Memory B cell (primary cell): ENCODE data around the gene ZCCHC17.
"Not testable (repeated sequence)": the region's sequence is repeated elsewhere in the genome, so short reads cannot be mapped to it uniquely, and the experiment has no call there.

Source experiments
- ATAC-seq: fragments of 150-1000 bp; cut with Tn5 transposase; 2 replicates; pipeline ENCODE4 v1.10.0; 2021; ENCODE audit warnings: low read depth, mild to moderate bottlenecking, moderate library complexity
- DNase-seq, 2 donors: peaks; one replicate each; pipeline ENCODE4 v3.0.0; 2022; ENCODE audit warnings: low spot score in 2 of 2
- H3K27ac Mint-ChIP-seq: one replicate; pipeline ENCODE4 v1.8.0; 2022; ENCODE audit warnings: mild to moderate bottlenecking, moderate library complexity, mixed read lengths
- H3K27me3 Mint-ChIP-seq: one replicate; pipeline ENCODE4 v1.8.0; 2022; ENCODE audit warnings: mixed read lengths
- H3K36me3 Mint-ChIP-seq: one replicate; pipeline ENCODE4 v1.8.0; 2022; ENCODE audit warnings: mild to moderate bottlenecking, mixed read lengths
- H3K4me1 Mint-ChIP-seq: one replicate; pipeline ENCODE4 v1.8.0; 2022; ENCODE audit warnings: mixed read lengths
- H3K4me3 Mint-ChIP-seq: one replicate; pipeline ENCODE4 v1.8.0; 2022; ENCODE audit warnings: mild to moderate bottlenecking, moderate library complexity, mixed read lengths
- H3K9me3 Mint-ChIP-seq: one replicate; pipeline ENCODE4 v1.8.0; 2022; ENCODE audit warnings: mixed read lengths

ZCCHC17 gene

DNA sequence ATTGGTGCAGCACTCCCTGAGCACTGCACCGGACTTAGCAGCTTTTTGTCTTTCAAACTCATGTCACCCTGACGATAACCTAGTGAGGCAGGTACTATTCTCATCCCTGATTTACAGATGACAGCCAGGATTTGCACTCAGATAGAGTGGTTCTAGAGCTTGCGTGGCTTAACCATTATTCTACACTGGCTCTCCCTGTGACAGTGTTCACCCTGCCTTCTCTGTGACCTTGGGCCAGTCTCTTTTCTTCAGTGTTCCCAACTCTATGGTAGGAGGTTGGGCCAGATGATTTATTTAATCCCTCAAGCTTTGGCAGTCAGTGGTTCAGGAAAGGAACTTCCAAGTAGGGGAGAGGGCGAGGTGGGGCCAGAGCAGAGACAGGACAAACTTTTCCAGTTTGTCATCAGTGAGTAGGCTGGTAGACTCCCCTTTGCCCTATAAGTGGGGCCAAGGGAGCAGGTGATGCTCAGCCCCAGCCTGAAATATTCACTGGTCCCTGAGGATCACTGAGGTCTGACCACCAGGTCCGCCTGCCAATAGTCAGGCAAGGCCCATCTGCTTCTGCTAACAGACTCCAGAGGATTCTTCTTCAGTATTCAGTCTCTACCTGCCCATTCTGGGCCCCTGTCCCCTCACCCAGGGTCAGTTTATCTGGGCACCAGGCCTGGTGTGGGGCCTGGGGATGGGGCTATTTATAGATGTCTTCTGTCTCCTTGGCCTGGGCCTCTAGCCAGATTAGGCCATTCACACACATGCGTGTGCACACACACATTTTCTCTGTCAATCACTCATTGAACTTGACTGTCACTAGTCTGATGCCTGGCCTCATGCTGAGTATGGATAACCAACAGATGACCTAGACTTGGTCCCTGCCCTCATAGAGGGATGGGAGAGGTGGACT, 84.8 kb downstream of the ZCCHC17 start:
- H3K9me3 Mint-ChIP-seq = no peaks in the 10 kb centered on the region
- H3K27ac Mint-ChIP-seq = no peak overlapping the region
- H3K36me3 Mint-ChIP-seq = no peaks in the 10 kb centered on the region
- peaks cover 28% of the 10 kb centered on the region for H3K27me3 Mint-ChIP-seq
- no peak for ATAC-seq
- H3K4me1 Mint-ChIP-seq = peaks cover 1% of the 10 kb centered on the region
- no peak for DNase-seq
- no peak overlapping the region for H3K4me3 Mint-ChIP-seq

DNA sequence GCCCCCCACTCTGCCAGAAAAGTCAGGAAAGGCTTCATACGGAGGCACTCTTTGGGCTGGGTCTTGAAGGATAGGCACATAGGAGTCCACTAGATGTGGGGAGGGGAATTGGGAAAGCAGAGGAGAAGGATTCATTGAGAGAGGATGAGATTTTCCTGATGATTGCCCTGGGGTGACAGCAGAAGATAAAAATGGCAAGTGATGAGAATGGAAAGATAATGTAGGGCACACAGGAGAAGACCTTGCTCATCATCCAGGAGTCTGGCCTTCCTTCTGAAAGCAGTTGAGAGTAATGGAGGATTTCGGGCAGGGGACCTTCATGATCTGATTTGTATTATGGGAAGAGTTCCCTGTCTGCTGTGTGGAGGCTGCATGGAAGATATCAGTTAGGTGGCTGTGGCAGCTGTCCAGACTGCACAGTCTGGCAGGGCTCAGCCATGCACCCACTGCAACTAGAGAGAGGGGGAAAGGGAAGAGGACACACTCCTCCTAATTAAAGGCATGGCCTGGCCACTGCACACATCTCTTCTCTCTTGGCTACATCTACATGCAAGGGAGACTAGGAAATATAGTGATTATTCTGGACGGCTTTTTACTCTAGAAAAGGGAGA, 85.7 kb downstream of the ZCCHC17 start:
- ATAC-seq (no peak), DNase-seq (no peak)
- Mint-ChIP-seq H3K4me1 (peaks cover 4% of the 10 kb centered on the region), H3K4me3 (no peak overlapping the region), H3K36me3 (no peaks in the 10 kb centered on the region), H3K27me3 (peaks cover 36% of the 10 kb centered on the region), H3K27ac (no peak overlapping the region), H3K9me3 (no peaks in the 10 kb centered on the region)

DNA sequence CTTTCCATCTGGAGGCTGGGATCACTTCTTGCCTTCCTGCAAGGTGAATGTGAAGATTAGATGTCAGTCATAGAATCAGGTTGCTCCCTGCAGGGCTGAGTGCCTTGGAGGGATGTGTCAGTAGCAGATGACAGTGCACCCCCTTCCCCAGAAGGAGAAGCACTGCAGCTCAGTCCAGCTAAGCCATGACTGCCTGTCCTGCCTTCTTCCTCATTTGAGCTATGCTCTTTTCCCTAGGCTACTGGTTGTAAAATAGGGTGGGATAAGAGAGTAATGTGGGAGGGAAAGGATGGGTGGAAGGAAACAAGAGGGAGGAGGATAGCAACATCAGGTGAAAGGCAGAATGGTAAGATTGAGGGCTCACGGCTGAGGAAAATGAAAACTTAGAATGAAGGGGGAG, 87.1 kb downstream of the ZCCHC17 start:
- Mint-ChIP-seq H3K4me3 (no peak overlapping the region), H3K4me1 (peaks cover 4% of the 10 kb centered on the region), H3K27me3 (peaks cover 37% of the 10 kb centered on the region), H3K27ac (no peak overlapping the region), H3K36me3 (no peaks in the 10 kb centered on the region), H3K9me3 (no peaks in the 10 kb centered on the region)
- ATAC-seq (no peak), DNase-seq (no peak)

DNA sequence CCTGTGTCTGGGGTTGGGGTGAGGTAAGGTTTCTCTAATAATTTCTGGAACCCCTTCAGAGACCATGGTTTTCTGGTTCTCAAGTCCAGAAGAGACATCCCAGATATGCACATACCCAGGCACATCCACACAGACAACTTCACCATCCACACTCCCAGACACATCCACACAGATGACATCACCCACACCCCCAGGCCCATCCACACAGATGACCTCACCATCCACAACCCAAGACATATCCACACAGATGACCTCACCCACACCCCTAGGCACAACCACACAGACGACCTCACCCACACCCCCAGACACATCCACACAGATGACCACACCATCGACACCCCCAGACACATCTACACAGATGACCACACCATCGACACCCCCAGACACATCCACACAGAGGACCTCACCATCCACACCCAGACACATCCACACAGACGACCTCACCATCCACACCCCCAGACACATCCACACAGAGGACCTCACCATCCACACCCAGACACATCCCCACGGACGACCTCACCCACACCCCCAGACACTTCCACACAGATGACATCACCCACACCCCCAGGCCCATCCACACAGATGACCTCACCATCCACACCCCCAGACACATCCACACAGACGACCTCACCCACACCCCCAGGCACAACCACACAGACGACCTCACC, 89.9 kb downstream of the ZCCHC17 start:
- H3K27ac Mint-ChIP-seq, DNase-seq, H3K4me3 Mint-ChIP-seq, H3K4me1 Mint-ChIP-seq, ATAC-seq, H3K36me3 Mint-ChIP-seq, H3K9me3 Mint-ChIP-seq: not testable (repeated sequence)
- peaks cover 30% of the 10 kb centered on the region for H3K27me3 Mint-ChIP-seq

DNA sequence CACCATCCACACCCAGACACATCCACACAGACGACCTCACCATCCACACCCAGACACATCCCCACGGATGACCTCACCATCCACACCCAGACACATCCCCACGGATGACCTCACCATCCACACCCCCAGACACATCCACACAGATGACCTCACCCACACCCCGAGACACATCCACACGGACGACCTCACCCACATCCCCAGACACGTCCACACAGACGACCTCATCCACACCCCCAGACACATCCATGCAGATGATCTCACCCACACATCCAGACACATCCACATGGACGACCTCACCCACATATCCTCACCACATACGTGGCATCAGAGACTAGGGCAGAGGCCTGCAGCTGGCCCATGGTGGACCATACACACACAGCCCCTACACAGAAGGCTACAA, 90.8 kb downstream of the ZCCHC17 start:
- no peaks in the 10 kb centered on the region for H3K36me3 Mint-ChIP-seq
- ATAC-seq = no peak
- H3K4me3 Mint-ChIP-seq = no peak overlapping the region
- H3K4me1 Mint-ChIP-seq = peaks cover 4% of the 10 kb centered on the region
- DNase-seq = no peak
- H3K27ac Mint-ChIP-seq = no peak overlapping the region
- peaks cover 23% of the 10 kb centered on the region for H3K27me3 Mint-ChIP-seq
- H3K9me3 Mint-ChIP-seq = no peaks in the 10 kb centered on the region

DNA sequence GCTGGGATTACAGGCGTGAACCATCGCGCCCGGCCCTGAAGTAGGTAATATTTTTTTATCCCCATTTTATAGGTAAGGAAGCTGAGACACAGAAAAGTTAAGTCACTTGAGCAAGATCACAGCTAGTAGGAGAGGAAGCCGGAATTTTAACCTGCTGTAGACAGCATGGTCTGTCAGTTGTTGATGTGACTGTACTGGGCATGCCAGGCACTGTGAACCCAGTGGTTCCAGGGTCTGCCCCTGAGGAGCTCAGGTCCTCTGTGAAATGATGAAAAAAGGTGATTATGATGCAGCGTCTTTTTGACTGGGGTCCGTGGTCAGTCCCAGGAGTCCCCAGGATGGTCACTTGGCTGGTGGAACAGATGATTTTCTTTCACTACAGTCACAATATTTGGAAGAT, 92.8 kb downstream of the ZCCHC17 start:
- Mint-ChIP-seq H3K27ac (no peak overlapping the region), H3K36me3 (no peaks in the 10 kb centered on the region), H3K4me3 (no peak overlapping the region), H3K4me1 (peaks cover 9% of the 10 kb centered on the region), H3K27me3 (peaks cover 20% of the 10 kb centered on the region), H3K9me3 (no peaks in the 10 kb centered on the region)
- DNase-seq = no peak
- no peak for ATAC-seq

DNA sequence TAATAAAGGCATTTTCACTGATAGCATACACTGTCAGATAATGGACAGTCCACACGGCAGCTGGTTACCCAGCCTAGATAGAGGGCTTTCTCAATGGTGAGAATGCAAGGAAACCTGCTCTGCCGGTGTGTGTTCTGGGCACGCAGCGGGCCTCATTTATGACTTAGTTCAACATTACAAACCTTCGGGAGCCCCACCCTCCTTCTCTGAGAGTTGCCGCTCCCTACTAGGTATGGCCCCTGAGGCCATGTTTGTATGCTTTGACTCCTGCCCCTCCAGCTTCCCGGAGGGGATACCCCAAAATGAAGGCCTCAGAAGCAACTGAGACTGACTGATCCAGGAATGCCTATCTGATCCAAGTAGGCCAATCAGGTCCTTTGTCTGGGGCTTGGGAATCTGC, 93.2 kb downstream of the ZCCHC17 start:
- H3K27ac Mint-ChIP-seq = no peak overlapping the region
- H3K4me3 Mint-ChIP-seq = no peak overlapping the region
- H3K36me3 Mint-ChIP-seq = no peaks in the 10 kb centered on the region
- peaks cover 13% of the 10 kb centered on the region for H3K4me1 Mint-ChIP-seq
- no peak for DNase-seq
- H3K27me3 Mint-ChIP-seq = peaks cover 20% of the 10 kb centered on the region
- ATAC-seq = no peak
- no peaks in the 10 kb centered on the region for H3K9me3 Mint-ChIP-seq

DNA sequence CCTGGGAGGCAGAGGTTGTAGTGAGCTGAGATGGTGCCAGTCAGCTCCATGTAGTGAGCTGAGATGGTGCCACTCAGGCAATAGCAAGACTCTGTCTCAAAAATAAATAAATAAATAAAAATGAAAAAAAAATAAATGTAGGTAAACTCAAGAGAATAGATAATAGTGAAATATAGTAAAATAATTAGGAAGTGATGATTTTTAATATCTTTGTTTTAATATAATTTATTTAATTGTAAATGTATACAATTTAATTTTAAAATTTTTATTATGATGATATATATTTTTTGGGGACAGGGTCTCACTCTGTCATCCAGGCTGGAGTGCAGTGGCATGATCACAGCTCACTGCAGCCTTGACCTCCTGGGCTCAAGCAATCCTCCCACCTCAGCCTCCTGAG, 96.6 kb downstream of the ZCCHC17 start:
- DNase-seq (no peak), ATAC-seq (no peak)
- H3K9me3 Mint-ChIP-seq = no peaks in the 10 kb centered on the region
- no peak overlapping the region for H3K4me3 Mint-ChIP-seq
- H3K36me3 Mint-ChIP-seq = no peaks in the 10 kb centered on the region
- H3K27me3 Mint-ChIP-seq = peaks cover 3% of the 10 kb centered on the region
- peaks cover 10% of the 10 kb centered on the region for H3K4me1 Mint-ChIP-seq
- H3K27ac Mint-ChIP-seq = no peak overlapping the region

DNA sequence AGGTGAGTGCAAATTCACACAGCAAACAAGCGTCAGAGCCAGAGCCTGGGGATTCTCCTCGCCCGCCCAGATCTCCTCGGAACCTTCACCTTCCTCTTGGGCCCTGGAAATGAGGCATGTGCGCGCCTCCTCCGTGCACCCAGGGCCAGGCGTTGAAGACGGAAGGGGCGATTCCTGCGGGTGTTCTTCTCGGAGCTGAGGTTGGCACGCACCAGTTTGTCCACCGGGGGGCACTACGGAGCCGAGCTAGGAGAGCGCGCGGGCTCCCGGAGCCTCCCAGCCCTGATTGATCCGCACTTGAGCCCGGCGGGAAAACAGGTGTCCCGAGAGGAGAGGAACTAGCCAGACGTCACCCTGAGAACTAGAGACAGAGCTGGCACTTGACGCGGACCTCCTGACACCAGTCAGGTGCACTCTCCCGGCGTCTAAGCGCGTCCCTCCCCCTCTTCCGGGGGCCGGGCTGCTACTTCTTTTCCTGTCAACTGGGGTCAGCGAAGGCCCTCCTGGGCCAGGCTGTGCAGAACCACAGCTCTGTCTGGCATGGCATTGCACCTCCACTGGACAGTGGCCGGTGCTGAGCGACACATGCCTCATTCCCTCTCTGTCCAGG, 97.9 kb downstream of the ZCCHC17 start:
- Mint-ChIP-seq H3K27ac (peak overlapping the region; percentile 78), H3K4me1 (peaks cover 10% of the 10 kb centered on the region), H3K4me3 (peak overlapping the region; percentile 86)

DNA sequence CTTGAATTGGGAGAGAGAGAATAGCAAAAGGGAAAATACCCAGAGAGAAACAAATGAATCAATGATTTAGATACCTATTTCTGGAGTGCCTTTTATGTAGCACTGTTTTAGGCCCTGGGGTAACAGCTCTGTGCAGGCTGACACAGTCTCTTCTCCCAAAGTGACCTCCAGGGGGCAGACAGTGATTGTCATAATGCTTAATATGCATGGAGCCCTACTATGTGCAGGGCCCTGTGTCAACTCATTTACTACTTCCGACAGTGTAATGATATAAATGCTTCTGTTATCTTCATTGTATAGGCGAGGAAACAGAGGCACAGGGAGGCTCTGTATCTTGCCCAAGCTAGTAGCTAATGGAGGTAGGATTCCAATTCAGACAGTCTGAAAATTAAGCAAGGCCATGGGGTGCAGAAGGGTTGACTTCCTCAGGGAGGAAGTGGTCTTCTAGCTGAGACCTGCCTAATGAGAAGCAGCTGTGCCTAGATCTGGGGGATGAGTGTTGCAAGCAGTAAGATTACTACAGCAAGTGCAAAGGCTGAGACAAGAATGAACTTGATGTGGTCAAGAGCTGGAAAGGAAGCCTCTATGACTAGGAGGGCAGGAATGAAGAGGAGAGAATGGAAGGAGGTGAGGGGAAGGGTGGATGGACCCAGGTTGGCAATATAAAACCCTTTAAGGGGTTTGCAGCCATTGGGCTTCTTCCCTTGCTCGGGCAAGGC, 100.0 kb downstream of the ZCCHC17 start:
- ATAC-seq (no peak), DNase-seq (no peak)
- Mint-ChIP-seq H3K9me3 (no peaks in the 10 kb centered on the region), H3K4me3 (no peak overlapping the region), H3K4me1 (peaks cover 14% of the 10 kb centered on the region), H3K27ac (no peak overlapping the region), H3K36me3 (no peaks in the 10 kb centered on the region), H3K27me3 (peaks cover 1% of the 10 kb centered on the region)

More for the DNA sequence above, 97.9 kb downstream of the ZCCHC17 start:
- H3K36me3 Mint-ChIP-seq = no peaks in the 10 kb centered on the region
- peak; percentile 90 for ATAC-seq
- H3K27me3 Mint-ChIP-seq = peaks cover 1% of the 10 kb centered on the region
- no peaks in the 10 kb centered on the region for H3K9me3 Mint-ChIP-seq
- peak; percentile 76 to 86 for DNase-seq

DNA sequence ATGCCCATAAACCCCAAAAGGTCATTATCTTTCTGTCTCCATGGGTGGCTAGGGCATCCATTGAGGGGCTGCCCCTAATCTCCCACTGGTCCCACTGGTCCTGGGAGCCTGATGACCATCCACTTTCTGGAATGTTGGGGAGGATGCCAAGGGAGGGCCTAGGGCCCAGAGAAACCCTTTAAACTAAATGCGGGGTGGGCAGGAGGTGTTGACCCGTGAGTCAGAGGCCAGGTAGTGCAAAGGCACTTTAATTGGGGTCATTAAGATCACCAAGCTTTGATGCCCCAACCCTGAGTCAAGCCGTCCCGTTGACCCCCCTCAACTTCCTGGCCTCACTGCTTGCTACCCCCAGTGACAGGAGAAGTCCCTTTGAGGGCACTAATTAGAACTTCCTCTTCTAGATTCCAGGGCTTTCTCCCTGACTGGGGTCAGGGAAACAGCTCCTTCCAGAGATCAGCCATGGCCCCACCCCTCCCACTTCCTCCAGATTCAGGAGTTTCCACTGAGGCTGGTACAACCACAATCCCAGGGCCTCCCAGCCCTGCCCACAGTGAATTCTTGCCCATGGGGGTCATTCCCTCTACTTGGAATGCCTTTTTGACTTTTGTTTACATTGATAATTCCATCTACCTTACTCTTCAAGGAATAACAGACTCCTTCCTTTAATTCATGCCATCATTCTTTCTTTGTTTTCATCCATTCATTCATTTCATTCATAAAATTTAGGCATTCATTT, 100.7 kb downstream of the ZCCHC17 start:
- Mint-ChIP-seq H3K4me1 (peaks cover 14% of the 10 kb centered on the region), H3K4me3 (no peak overlapping the region), H3K36me3 (no peaks in the 10 kb centered on the region), H3K27ac (no peak overlapping the region), H3K27me3 (peaks cover 1% of the 10 kb centered on the region), H3K9me3 (no peaks in the 10 kb centered on the region)
- DNase-seq (no peak), ATAC-seq (no peak)

DNA sequence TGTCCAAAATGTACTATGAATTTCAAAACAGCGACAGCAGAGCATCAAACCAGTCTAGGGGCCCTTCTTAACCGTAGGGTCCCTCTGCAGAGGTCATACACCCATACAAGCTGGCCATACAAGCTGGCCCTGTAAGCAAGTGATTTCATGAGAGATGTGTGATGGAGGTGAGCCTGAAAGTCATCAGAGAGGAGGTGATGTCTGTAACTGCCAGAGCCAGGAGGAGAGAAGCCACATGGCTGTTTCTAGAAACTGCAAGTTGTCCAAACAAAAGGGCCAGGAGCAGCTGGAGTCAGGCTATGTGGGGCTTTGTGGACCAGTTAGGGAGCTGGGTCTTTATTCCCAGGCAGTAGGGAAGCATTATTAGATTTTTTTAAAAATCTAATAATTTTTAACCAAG, 101.4 kb downstream of the ZCCHC17 start:
- no peak overlapping the region for H3K27ac Mint-ChIP-seq
- ATAC-seq (no peak), DNase-seq (no peak)
- H3K4me1 Mint-ChIP-seq = peaks cover 14% of the 10 kb centered on the region
- no peaks in the 10 kb centered on the region for H3K9me3 Mint-ChIP-seq
- H3K4me3 Mint-ChIP-seq = no peak overlapping the region
- no peaks in the 10 kb centered on the region for H3K36me3 Mint-ChIP-seq
- H3K27me3 Mint-ChIP-seq = peaks cover 1% of the 10 kb centered on the region

DNA sequence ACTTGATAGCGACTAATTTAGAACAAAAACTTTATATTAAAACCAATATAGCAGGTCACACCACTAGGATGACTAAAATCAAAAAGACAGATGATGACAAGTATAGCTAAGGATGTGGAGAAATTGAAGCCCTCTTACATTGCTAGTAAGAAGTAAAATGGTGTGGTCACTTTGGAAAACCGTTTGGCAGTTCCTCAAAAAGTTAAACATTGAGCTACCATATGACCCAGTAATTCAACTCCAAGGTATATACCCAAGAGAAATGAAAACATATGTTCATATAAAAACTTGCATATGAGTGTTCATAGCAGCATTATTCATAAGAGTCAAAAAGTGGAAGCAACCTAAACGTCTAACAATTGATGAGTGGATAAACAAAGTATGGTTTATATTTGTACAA, 103.1 kb downstream of the ZCCHC17 start:
- DNase-seq (no peak), ATAC-seq (no peak)
- Mint-ChIP-seq H3K9me3 (no peaks in the 10 kb centered on the region), H3K36me3 (no peaks in the 10 kb centered on the region), H3K4me3 (no peak overlapping the region), H3K27ac (no peak overlapping the region), H3K27me3 (peaks cover 2% of the 10 kb centered on the region), H3K4me1 (peaks cover 6% of the 10 kb centered on the region)
